Retina (tissue), 1 donor: Measurements from ENCODE around the gene REG3A.

Source experiments
- DNase-seq: peaks from one replicate; pipeline ENCODE4 v3.0.0-alpha.2; 2016

Gene REG3A

DNA sequence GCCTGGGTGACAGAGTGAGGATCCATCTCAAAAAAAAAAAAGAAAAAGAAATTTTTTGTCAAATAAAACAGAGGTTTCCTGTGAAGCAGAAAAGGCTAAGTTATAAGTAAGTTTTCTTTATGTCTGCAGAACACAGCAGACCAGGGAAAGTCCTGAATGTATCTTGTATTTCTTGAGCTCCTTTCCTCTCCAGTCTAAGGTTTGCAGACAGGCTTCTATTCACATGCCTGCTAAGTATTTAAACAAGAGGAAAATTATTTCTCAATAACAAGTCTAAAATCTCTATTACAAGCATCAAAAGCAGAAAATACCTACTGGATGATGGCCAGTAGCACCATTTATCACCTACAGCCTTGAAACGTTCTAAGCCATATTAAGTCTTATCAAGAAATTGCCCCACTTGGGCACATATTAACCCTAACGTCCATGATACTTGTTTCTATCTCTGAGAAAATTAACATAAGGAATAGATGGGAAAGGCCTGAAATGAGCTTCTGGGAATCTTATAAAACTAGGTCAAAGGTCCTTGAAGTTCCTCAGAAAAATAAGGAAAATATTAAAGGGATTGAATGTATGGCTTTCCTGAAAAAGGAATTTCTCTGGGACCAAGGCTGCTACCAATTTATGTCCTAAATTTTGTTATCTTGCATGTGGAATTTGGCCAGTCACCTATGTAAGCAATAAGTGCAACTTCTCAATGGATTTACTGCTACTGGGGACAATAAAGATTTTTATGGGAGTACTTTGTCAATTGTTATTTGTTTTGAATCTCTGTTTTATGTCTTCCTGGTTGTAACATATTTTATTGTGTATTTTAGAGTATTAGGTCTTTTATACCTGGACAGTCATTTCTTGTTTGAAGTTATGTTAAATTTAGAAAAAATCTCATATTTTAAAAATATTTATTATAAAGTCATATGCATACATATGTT, 42.3 kb downstream of the REG3A start:
- no peak for DNase-seq

DNA sequence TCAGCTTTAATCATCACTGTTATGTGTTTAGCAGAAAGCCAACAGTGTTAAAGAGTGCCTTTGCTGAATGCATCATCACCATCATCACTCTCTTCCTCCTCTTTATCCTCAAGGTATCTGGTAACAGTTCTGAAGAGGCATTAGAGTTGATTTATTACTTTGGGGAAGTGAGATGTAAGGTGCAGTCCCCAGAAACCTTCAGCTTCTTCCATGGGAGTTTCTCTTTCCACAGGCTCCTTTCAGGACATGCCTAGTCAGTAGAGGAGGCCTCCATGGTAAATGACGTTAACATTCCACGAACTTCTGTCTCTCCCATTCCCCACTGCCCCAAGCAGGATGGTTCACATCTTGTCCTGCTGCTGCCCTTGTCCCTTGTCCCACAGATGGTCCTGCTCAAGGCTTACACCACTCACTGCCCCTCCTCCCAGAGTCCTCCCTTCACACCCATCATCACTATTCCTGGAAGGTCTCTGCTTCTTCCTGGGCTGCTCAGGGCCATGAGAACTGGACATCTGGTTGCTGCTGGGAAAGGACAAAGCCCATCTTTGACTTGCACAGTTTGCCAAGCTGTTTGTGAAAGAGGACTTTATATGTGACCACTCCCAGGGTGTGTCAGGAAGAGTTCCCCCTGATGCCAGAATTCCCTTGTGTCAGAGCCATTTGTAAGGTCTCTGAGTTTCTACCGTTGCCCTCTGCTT, 44.6 kb downstream of the REG3A start:
- DNase-seq, result no peak

DNA sequence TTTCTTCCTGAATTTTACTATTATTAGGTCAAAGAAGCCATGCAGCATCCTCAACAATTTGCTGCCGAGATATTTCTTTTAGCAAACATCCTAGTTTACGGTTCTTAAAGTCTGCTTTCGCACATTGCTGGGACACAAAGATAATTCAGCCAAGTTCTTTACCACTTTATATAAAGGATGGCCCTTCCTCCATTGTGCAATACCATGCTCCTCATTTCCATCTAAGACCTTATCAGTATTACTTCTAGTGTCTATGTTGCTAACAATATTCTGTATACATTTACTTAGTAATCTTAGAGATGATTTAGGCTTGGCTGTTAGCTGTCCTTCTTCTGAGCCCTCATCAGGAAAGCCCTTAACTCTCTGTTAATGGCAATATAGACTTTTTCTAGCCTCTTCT, 47.3 kb downstream of the REG3A start:
- DNase-seq, result no peak
